ENCODE data around the gene EPOP.

Gene EPOP

DNA sequence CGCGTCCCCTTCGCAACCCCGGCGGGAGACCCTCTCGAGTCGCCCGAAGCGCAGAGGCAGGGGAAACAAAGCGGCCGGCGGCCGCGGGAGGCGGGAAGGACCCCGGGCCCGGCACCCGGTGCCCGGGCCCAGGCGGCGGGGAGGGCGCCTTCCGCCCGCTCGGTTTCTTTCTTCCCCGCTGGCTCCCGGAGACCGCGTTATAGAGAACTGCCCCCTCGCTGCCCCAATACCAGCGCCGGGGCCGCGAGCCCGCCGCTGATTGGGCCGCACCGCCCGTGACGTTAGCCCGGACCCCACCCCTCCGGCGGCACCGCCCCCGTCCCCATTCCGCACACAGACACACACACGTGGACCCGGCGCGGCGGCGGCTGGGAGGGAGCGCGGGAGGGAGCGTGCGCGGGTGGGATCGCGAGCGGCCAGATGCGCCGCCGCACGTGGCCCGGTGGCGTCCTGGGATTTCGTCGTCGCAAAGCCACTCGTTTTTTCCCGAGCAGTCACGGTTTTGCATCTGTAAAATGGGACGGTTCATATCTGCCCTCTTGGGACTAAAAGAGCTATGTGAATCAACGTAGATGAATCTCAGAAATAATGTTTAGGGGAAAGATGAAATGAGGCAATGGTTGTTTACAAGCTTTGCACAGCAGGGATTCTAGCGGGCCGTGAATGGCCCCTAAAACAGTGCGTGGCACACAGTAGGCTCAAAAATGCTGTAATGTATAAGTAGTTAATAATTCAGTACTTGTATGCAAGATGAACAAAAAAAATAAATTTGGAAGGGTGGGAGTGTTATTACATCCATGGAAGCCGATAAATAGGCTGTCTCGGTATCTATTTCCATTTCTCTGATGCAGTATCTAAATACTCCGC is at the start of gene EPOP:
Gene EPOP (minus strand): TSS at position 209 of the 867 bp plus-strand sequence. CDS start 462 bp downstream, outside the sequence.
- H3K4me3 ChIP-seq (ENCODE audit: low read depth, low read length): peak within 1 kb of the TSS; percentile 53
- H3K4me1 ChIP-seq (ENCODE audit: control insufficient read depth, insufficient read depth, low read length): peaks cover 13% of the 10 kb centered on the region
- no peaks in the 10 kb centered on the region for H3K36me3 ChIP-seq (ENCODE audit: control insufficient read depth, insufficient read depth, low read length)
- peaks cover 64% of the 10 kb centered on the region for H3K27me3 ChIP-seq (ENCODE audit: control insufficient read depth, insufficient read depth, low read length)
- no peaks in the 10 kb centered on the region for H3K9me3 ChIP-seq (ENCODE audit: control insufficient read depth, insufficient read depth, low read length)
- no peak within 1 kb of the TSS for H3K9ac ChIP-seq (ENCODE audit: low read depth, low read length)

DNA sequence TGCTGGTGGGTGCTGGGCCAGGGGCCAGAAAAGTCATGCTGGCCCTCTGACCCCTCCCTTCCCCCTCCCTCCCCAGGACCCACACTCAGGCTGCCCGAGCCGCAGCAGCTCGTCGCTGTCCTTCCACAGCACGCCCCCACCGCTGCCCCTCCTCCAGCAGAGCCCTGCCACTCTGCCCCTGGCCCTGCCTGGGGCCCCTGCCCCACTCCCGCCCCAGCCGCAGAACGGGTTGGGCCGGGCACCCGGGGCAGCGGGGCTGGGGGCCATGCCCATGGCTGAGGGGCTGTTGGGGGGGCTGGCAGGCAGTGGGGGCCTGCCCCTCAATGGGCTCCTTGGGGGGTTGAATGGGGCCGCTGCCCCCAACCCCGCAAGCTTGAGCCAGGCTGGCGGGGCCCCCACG is 47.0 kb upstream of the EPOP start:
- Histone ChIP-seq H3K9me3 (ENCODE audit: control insufficient read depth, insufficient read depth, low read length) (no peaks in the 10 kb centered on the region), H3K27me3 (ENCODE audit: control insufficient read depth, insufficient read depth, low read length) (peaks cover 23% of the 10 kb centered on the region), H3K4me3 (ENCODE audit: low read depth, low read length) (no peak overlapping the region), H3K36me3 (ENCODE audit: control insufficient read depth, insufficient read depth, low read length) (no peaks in the 10 kb centered on the region), H3K4me1 (ENCODE audit: control insufficient read depth, insufficient read depth, low read length) (peaks cover 6% of the 10 kb centered on the region), H3K9ac (ENCODE audit: low read depth, low read length) (no peak overlapping the region)

DNA sequence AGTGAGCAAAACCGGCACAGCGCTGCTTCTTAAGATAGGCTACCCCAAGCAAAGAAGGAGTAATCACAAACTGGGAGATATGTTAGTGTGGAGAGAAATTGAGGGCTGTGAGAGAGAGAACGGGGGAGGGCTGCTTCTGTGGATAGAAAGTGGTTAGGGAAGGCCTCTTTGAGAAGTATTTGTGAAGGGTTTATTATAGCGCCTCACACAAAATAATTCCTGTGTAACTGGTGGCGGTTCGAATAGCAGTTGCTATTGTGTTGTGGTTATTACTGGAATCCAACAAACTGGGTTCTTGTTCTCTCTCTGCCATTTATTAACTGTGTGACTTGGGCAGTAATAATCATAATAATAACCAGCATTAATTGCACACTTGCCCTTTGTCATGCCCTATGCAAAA is 46.2 kb upstream of the EPOP start:
- H3K9ac ChIP-seq (ENCODE audit: low read depth, low read length): no peak overlapping the region
- peak overlapping the region; percentile 53 for H3K4me3 ChIP-seq (ENCODE audit: low read depth, low read length)
- peaks cover 25% of the 10 kb centered on the region for H3K27me3 ChIP-seq (ENCODE audit: control insufficient read depth, insufficient read depth, low read length)
- peaks cover 8% of the 10 kb centered on the region for H3K4me1 ChIP-seq (ENCODE audit: control insufficient read depth, insufficient read depth, low read length)
- H3K9me3 ChIP-seq (ENCODE audit: control insufficient read depth, insufficient read depth, low read length): no peaks in the 10 kb centered on the region
- H3K36me3 ChIP-seq (ENCODE audit: control insufficient read depth, insufficient read depth, low read length): no peaks in the 10 kb centered on the region

DNA sequence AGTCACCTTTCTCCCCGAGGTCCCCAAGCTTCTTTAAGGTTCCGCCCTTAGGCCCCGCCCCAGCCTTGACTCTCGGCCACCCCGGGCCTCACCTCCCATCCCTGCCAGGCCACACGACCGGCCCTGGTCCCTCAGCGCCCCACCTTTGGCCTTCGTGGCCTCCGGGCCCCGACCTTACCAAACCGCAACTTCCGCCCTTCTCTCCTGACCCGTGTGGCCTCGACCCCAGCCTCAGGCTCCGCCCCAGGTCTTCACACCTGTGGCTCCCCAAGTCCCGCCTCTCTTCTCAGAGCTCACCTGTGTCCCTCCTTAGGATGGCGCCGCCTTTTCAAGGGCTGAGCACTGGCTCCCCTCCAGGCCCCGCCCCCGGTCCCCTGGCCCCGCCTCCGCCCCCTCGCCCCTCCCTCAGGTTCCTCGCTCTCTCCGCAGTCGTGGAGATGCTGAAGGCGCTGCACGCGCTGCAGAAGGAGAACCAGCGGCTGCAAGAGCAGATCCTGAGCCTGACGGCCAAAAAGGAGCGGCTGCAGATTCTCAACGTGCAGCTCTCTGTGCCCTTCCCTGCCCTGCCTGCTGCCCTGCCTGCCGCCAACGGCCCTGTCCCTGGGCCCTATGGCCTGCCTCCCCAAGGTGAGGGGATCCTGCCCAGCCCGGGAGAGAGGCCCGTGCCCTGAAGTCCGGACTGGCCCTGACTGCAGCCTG is 45.3 kb upstream of the EPOP start:
- Histone ChIP-seq H3K27me3 (ENCODE audit: control insufficient read depth, insufficient read depth, low read length) (peaks cover 26% of the 10 kb centered on the region), H3K9ac (ENCODE audit: low read depth, low read length) (no peak overlapping the region), H3K9me3 (ENCODE audit: control insufficient read depth, insufficient read depth, low read length) (no peaks in the 10 kb centered on the region), H3K4me1 (ENCODE audit: control insufficient read depth, insufficient read depth, low read length) (peaks cover 16% of the 10 kb centered on the region), H3K4me3 (ENCODE audit: low read depth, low read length) (peak overlapping the region; percentile 53), H3K36me3 (ENCODE audit: control insufficient read depth, insufficient read depth, low read length) (no peaks in the 10 kb centered on the region)

DNA sequence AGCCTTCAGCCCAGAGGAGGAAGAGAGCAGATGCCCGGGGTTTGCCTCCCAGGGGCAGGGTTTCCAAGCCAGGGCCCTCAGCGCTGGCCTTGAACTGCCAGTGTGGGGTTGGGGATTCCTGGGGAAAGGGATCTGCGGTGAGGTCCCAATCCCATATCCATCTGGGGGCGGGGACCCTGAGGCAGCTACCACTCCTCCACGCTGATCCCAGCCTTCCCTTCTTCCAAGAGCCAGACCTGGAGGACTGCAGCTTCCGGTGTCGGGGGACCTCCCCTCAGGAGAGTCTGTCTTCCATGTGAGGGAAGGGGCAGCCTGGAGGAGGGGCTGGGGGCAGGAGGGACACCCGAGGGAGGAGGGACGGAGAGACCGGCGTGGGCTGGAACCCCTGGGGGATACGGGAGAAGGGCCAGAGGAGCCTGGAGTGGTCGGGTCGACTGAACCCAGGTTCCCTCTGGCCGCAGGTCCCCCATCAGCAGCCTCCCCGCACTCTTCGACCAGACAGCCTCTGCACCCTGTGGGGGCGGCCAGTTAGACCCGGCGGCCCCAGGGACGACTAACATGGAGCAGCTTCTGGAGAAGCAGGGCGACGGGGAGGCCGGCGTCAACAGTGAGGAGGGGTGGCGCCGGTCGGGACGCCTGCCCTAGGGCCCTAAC is 44.7 kb upstream of the EPOP start:
- peaks cover 30% of the 10 kb centered on the region for H3K27me3 ChIP-seq (ENCODE audit: control insufficient read depth, insufficient read depth, low read length)
- H3K36me3 ChIP-seq (ENCODE audit: control insufficient read depth, insufficient read depth, low read length): no peaks in the 10 kb centered on the region
- no peak overlapping the region for H3K9ac ChIP-seq (ENCODE audit: low read depth, low read length)
- H3K9me3 ChIP-seq (ENCODE audit: control insufficient read depth, insufficient read depth, low read length): no peaks in the 10 kb centered on the region
- H3K4me1 ChIP-seq (ENCODE audit: control insufficient read depth, insufficient read depth, low read length): peaks cover 18% of the 10 kb centered on the region
- H3K4me3 ChIP-seq (ENCODE audit: low read depth, low read length): peak overlapping the region; percentile 48

DNA sequence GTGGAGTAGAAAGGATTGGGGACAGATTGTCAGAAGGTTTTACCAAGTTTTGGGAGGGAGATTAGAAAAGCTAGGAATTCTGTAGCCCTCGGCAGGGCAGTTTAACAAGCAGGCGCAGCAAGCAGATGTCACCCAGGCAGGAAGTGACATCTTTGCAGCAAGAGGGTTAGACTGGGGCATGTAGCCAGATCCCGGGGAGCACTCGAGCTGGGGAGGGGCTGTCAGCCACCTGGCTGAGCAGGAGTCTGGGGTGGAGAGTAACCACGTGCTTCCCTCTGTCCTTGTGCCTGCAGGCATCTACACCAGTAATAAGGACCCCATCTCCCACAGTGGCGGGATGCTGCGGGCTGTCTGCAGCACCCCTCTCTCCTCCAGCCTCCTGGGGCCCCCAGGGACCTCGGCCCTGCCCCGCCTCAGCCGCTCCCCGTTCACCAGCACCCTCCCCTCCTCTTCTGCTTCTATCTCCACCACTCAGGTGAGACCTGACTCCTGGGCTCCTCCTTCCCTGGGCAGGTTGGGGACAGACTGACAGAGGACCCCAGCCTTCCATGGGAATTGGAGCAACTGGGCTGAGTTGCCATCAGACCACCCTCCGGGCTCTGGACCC is 42.5 kb upstream of the EPOP start:
- no peaks in the 10 kb centered on the region for H3K9me3 ChIP-seq (ENCODE audit: control insufficient read depth, insufficient read depth, low read length)
- no peaks in the 10 kb centered on the region for H3K36me3 ChIP-seq (ENCODE audit: control insufficient read depth, insufficient read depth, low read length)
- H3K4me3 ChIP-seq (ENCODE audit: low read depth, low read length): no peak overlapping the region
- H3K4me1 ChIP-seq (ENCODE audit: control insufficient read depth, insufficient read depth, low read length): peaks cover 26% of the 10 kb centered on the region
- H3K9ac ChIP-seq (ENCODE audit: low read depth, low read length): no peak overlapping the region
- H3K27me3 ChIP-seq (ENCODE audit: control insufficient read depth, insufficient read depth, low read length): peaks cover 29% of the 10 kb centered on the region

DNA sequence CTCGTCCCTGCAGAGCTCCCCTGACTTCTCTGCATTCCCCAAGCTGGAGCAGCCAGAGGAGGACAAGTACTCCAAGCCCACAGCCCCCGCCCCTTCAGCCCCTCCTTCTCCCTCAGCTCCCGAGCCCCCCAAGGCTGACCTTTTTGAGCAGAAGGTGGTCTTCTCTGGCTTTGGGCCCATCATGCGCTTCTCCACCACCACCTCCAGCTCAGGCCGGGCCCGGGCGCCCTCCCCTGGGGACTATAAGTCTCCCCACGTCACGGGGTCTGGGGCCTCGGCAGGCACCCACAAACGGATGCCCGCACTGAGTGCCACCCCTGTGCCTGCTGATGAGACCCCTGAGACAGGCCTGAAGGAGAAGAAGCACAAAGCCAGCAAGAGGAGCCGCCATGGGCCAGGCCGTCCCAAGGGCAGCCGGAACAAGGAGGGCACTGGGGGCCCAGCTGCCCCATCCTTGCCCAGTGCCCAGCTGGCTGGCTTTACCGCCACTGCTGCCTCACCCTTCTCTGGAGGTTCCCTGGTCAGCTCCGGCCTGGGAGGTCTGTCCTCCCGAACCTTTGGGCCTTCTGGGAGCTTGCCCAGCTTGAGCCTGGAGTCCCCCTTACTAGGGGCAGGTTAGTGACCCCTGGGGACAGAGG is 41.7 kb upstream of the EPOP start:
- Histone ChIP-seq H3K27me3 (ENCODE audit: control insufficient read depth, insufficient read depth, low read length) (peaks cover 26% of the 10 kb centered on the region), H3K4me1 (ENCODE audit: control insufficient read depth, insufficient read depth, low read length) (peaks cover 26% of the 10 kb centered on the region), H3K9ac (ENCODE audit: low read depth, low read length) (no peak overlapping the region), H3K9me3 (ENCODE audit: control insufficient read depth, insufficient read depth, low read length) (no peaks in the 10 kb centered on the region), H3K36me3 (ENCODE audit: control insufficient read depth, insufficient read depth, low read length) (no peaks in the 10 kb centered on the region), H3K4me3 (ENCODE audit: low read depth, low read length) (no peak overlapping the region)

DNA sequence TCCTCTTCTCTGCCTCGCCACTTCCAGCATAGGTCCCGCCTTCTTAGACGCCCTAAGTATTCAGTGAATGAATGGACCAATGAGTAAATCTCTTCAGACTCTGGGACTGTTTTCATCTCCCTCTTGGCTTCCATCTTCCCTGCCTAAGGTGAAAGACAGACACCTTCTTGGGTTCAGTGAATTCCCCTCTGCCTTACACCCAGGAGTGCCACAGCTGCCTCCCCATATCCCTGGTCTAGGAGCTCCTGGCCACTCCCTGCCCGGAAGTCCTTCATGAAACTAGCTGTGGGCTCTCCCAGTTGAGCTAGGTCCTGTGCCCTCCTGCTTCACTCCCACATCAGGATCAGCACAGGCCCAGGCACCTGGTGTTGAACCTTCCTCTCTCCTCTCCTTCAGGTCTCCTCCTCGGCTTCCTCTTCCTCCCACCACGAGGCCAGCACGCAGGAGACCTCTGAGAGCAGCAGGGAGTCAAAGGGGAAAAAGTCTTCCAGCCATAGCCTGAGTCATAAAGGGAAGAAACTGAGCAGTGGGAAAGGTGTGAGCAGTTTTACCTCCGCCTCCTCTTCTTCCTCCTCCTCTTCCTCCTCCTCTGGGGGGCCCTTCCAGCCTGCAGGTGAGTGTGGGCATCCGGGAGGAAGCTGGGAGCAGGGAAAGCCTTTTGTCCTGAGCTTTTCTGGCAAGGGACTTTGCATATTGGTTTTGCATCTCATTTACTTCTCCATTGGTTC is 40.6 kb upstream of the EPOP start:
- peaks cover 28% of the 10 kb centered on the region for H3K4me1 ChIP-seq (ENCODE audit: control insufficient read depth, insufficient read depth, low read length)
- H3K9ac ChIP-seq (ENCODE audit: low read depth, low read length): no peak overlapping the region
- H3K9me3 ChIP-seq (ENCODE audit: control insufficient read depth, insufficient read depth, low read length): no peaks in the 10 kb centered on the region
- peaks cover 15% of the 10 kb centered on the region for H3K27me3 ChIP-seq (ENCODE audit: control insufficient read depth, insufficient read depth, low read length)
- H3K4me3 ChIP-seq (ENCODE audit: low read depth, low read length): no peak overlapping the region
- no peaks in the 10 kb centered on the region for H3K36me3 ChIP-seq (ENCODE audit: control insufficient read depth, insufficient read depth, low read length)

DNA sequence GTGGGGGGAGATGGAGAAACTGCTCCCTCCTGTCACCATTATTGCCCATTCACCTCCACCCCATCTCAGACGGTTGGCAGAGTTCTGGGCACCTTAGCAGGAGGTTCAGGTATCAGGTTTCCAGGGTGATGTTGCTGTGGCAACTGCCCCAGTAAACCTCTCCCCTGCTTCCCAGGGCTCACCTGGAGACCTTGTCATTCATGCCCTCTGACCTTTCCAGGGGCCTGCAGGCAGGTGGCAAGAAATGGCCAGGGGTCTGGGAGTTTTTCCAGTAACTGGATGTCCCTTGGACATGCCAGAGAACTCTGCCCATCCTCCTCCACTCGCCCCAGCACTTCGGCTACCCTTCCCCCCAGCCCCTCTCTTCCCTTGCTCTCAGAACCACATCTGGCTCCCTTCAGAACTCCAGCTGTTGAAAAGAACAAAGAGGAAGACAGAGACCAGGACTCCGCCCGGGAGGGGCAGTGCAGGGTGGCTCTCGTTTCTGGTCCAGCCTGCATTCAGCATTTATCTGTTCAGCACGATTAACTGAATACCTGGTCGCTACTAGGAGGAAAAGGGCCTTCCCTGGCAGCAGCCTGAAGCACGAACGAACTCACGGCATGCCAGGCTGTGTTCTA is 38.8 kb upstream of the EPOP start:
- H3K9me3 ChIP-seq (ENCODE audit: control insufficient read depth, insufficient read depth, low read length): no peaks in the 10 kb centered on the region
- peaks cover 25% of the 10 kb centered on the region for H3K27me3 ChIP-seq (ENCODE audit: control insufficient read depth, insufficient read depth, low read length)
- no peak overlapping the region for H3K4me3 ChIP-seq (ENCODE audit: low read depth, low read length)
- H3K36me3 ChIP-seq (ENCODE audit: control insufficient read depth, insufficient read depth, low read length): no peaks in the 10 kb centered on the region
- H3K9ac ChIP-seq (ENCODE audit: low read depth, low read length): no peak overlapping the region
- peaks cover 25% of the 10 kb centered on the region for H3K4me1 ChIP-seq (ENCODE audit: control insufficient read depth, insufficient read depth, low read length)

DNA sequence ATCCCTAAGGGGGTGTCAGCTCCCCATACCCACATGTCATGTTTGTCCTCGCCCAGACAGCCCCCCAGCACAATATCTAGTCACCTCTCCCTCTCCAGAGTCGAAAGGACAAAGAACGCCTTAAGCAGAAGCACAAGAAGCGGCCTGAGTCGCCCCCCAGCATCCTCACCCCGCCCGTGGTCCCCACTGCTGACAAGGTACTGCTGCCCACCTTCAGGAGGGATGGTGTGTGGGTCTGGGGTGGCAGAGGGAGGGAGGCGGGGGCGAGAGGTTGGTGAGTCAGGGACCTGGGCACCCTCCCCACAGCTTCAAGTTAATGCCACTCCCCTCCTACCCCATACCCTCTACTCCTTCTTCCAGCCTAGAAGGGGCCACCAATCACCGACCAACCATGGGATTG is 37.8 kb upstream of the EPOP start:
- Histone ChIP-seq H3K4me3 (ENCODE audit: low read depth, low read length) (no peak overlapping the region), H3K9me3 (ENCODE audit: control insufficient read depth, insufficient read depth, low read length) (no peaks in the 10 kb centered on the region), H3K27me3 (ENCODE audit: control insufficient read depth, insufficient read depth, low read length) (peaks cover 32% of the 10 kb centered on the region), H3K4me1 (ENCODE audit: control insufficient read depth, insufficient read depth, low read length) (peaks cover 25% of the 10 kb centered on the region), H3K9ac (ENCODE audit: low read depth, low read length) (no peak overlapping the region), H3K36me3 (ENCODE audit: control insufficient read depth, insufficient read depth, low read length) (no peaks in the 10 kb centered on the region)
